Stimulated activated CD8-positive, alpha-beta memory T cell treated with anti-CD3 and anti-CD28 coated beads, Interleukin-7, amount 100 ng/mL, for 4 hours (primary cell): ENCODE data around the gene GOT1.

Source experiments
- DNase-seq, 2 donors: peaks; one replicate each; pipeline ENCODE4 v3.0.0-alpha.2; 2020; ENCODE audit warnings: low read depth in 2 of 2

GOT1 gene

GRCh38 chr10:99358101-99358500 lies 72.3 kb downstream of the GOT1 start:
- no peak for DNase-seq

- DNase-seq: no peak
Observed at GRCh38 chr10:99357691-99358090, 72.7 kb downstream of the GOT1 start.

- DNase-seq: no peak
Observed at GRCh38 chr10:99353182-99353581, 77.2 kb downstream of the GOT1 start.

GRCh38 chr10:99347672-99348071 lies 82.8 kb downstream of the GOT1 start:
- no peak for DNase-seq
